Loucy (cell line): ENCODE results near the gene PAK4.

ENCODE experiments used
- CTCF ChIP-seq: fragments of 200-600 bp; sonication (generic); conservative IDR thresholded peaks from 2 replicates; pipeline ENCODE4 v1.5.1; 2014; ENCODE audit warnings: mild to moderate bottlenecking, antibody characterized with exemption, low read length
- EZH2phosphoT487 ChIP-seq: fragments of 200-600 bp; IDR thresholded peaks from 2 replicates; pipeline ENCODE4 v1.6.1; 2018; ENCODE audit warnings: antibody characterized with exemption, mild to moderate bottlenecking, moderate library complexity, borderline replicate concordance

- TF ChIP-seq CTCF = no peak
- TF ChIP-seq EZH2phosphoT487 = no peak
Observed at GRCh38 chr19:39125199-39125553, 410 bp upstream of the PAK4 start.
